RWPE1 (cell line): ENCODE results near the gene CEP104.

ENCODE experiments used
- CTCF ChIA-PET: fragments of 350-600 bp; sonication (Branson Sonifier 250); formaldehyde crosslinking; extraction: SDS; loops from one replicate; lab custom pipeline; 2021; lab: Yijun Ruan, JAX
- POLR2A ChIA-PET: fragments of 400-600 bp; formaldehyde crosslinking; extraction: SDS; loops from one replicate; lab custom pipeline; 2020; ENCODE audit warnings: antibody characterized with exemption; ENCODE audit not compliant: low non-redundant PET; lab: Yijun Ruan, JAX
- DNase-seq: peaks from one replicate; pipeline ENCODE4 v3.0.0; 2012; ENCODE audit warnings: low spot score
- H3K27ac ChIP-seq: fragments of 450-650 bp; 2 replicates; pipeline ENCODE4 v1.5.1; 2017
- TF ChIP-seq, protein P1 (sequence below): fragments of 450-650 bp; conservative IDR thresholded peaks from 2 replicates; pipeline ENCODE4 v1.5.1; 2017; ENCODE audit warnings: low read depth, mild to moderate bottlenecking

CEP104 gene

DNA sequence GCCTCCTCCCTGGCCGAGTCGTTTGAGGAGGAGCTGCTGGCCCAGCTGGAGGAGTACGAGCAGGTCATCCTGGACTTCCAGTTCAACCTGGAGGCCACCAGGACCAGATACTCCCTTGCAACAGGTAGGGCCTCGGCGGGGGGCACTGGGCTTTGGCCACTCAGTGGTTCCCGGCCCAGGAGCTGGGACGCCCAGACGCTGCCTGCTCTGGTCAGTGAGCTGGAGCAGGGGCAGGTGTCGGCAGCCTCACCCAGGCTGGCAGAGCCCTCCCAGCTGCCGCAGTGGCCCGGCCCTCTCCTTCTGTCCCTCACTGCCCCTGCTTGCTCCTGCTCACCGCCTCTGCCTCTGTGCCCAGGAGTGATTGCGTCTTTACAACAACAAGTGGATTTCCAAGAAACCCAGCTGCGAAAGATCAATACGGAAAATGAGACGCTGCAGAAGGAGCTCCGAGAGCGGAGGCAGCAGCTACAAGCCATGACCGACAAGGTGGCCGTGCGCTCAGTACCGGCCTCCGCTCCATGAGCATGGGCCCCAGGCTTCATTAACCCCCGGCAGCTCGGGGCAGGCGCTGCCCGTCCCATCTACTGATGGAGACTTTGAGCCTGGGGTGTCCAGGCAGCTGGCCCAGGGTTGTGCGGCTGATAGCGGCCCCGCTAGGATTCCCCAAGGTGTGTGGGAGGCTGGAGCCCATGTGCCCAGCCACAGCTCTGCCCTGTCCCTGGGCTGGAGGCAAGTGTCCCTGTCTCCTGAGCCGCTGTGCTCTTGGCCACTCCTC, 93.5 kb downstream of the CEP104 start:
- POLR2A ChIA-PET: no interaction called here
- no peak for DNase-seq
- CTCF ChIA-PET: no interaction called here
- H3K27ac ChIP-seq: no peak overlapping the region
- TF ChIP-seq, protein P1, sequence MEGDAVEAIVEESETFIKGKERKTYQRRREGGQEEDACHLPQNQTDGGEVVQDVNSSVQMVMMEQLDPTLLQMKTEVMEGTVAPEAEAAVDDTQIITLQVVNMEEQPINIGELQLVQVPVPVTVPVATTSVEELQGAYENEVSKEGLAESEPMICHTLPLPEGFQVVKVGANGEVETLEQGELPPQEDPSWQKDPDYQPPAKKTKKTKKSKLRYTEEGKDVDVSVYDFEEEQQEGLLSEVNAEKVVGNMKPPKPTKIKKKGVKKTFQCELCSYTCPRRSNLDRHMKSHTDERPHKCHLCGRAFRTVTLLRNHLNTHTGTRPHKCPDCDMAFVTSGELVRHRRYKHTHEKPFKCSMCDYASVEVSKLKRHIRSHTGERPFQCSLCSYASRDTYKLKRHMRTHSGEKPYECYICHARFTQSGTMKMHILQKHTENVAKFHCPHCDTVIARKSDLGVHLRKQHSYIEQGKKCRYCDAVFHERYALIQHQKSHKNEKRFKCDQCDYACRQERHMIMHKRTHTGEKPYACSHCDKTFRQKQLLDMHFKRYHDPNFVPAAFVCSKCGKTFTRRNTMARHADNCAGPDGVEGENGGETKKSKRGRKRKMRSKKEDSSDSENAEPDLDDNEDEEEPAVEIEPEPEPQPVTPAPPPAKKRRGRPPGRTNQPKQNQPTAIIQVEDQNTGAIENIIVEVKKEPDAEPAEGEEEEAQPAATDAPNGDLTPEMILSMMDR: no peak

DNA sequence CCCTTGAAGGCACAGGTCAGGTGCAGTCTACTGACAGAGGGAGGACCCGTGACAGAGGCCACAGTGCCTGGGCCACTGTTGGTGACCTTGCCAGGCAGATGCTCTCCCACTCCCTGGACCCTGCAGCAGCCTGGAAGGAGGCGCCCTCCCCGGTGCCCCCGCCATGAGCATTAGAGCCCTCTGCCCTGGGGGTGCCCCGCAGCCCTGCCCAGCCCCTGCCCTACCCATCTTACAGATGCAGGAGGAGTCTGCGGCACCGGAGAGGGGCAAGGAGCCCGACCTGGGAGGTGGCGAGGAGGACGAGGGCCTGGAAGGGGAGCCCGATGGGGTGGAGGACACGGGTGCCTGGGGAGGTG, 94.2 kb downstream of the CEP104 start:
- POLR2A ChIA-PET: no interaction called here
- no peak overlapping the region for H3K27ac ChIP-seq
- TF ChIP-seq, protein P1: no peak
- CTCF ChIA-PET: no interaction called here
- no peak for DNase-seq

DNA sequence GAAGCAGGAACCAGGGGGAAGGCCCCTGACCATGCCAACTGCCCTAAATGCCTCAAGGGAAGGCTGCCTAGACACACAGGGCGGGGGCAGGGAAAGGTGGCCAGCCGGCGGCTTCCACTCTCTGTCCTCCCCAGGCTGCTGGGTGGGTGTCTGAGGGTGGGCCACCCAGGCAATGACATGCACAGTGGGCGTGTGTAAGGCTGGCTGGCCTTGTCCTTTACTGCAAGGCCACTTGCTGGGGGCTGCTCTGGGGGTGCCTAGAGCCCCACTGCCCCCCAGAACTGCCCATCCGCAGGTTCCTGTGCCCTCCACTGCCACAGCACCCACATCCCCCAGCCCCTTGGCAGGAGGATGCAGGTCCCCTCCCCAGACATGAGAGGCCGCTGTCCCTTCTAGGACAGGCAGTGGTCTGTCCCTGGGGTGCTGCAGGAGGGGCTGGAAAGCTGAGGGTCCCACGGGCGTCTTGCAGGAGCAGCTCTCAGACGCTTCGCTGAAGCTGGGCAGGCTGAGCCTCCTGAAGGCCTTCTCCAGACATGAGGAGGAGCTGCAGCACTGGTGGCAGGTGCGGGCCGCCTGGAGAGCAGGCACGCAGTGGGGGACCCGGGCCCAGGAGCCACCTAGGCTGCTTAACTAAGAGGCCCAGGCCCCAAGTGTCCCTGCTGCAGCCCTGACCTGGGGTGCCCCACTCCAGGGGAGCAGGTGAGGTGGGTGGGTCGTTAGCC, 94.7 kb downstream of the CEP104 start:
- POLR2A ChIA-PET: no interaction called here
- CTCF ChIA-PET: no interaction called here
- DNase-seq: no peak
- TF ChIP-seq, protein P1: no peak
- H3K27ac ChIP-seq: no peak overlapping the region
